HG03571 (cell line): ENCODE data around the gene MXD1.
"Not testable (repeated sequence)": the region's sequence is repeated elsewhere in the genome, so short reads cannot be mapped to it uniquely, and the experiment has no call there.

Source experiments
- ATAC-seq: cut with Tn5 transposase; IDR thresholded peaks from one replicate; pipeline ENCODE4 v1.9.1; 2021; ENCODE audit not compliant: unreplicated experiment

The MXD1 gene

GRCh38 chr2:69914950-69915945, at the start of gene MXD1:
MXD1 (plus strand) TSS chr2:69915109; CDS start chr2:69915331, 222 bp downstream.
- no peak for ATAC-seq

GRCh38 chr2:69888451-69888850, 26.5 kb upstream of the MXD1 start:
- no peak for ATAC-seq

GRCh38 chr2:69889302-69889701, 25.6 kb upstream of the MXD1 start:
- ATAC-seq: no peak

- no peak for ATAC-seq
Measured at GRCh38 chr2:69890881-69891280, 24.0 kb upstream of the MXD1 start.

GRCh38 chr2:69892838-69893424, 22.0 kb upstream of the MXD1 start:
- not testable (repeated sequence) for ATAC-seq

- ATAC-seq: no peak
Measured at GRCh38 chr2:69893684-69894551, 21.0 kb upstream of the MXD1 start, which contains the start of gene SNRNP27. SNRNP27 (plus strand) TSS chr2:69893956; CDS start chr2:69893985, 29 bp downstream.

GRCh38 chr2:69894737-69895136, 20.2 kb upstream of the MXD1 start:
- ATAC-seq: not testable (repeated sequence)

- ATAC-seq: no peak
Measured at GRCh38 chr2:69902213-69902922, 12.5 kb upstream of the MXD1 start.

- ATAC-seq: no peak
Measured at GRCh38 chr2:69907216-69907615, 7.7 kb upstream of the MXD1 start.

GRCh38 chr2:69911985-69912563, 2.8 kb upstream of the MXD1 start:
- no peak for ATAC-seq

- ATAC-seq: peak; percentile 84
Measured at GRCh38 chr2:69914164-69914949, 552 bp upstream of the MXD1 start.

GRCh38 chr2:69916106-69916505, 1.2 kb downstream of the MXD1 start:
- ATAC-seq: no peak

- ATAC-seq: no peak
Measured at GRCh38 chr2:69917852-69918251, 2.9 kb downstream of the MXD1 start.

- no peak for ATAC-seq
Measured at GRCh38 chr2:69918401-69918800, 3.5 kb downstream of the MXD1 start.

GRCh38 chr2:69923116-69923515, 8.2 kb downstream of the MXD1 start:
- no peak for ATAC-seq

GRCh38 chr2:69926849-69927515, 12.1 kb downstream of the MXD1 start:
- no peak for ATAC-seq

- no peak for ATAC-seq
Measured at GRCh38 chr2:69931832-69932595, 17.1 kb downstream of the MXD1 start.

- ATAC-seq: no peak
Measured at GRCh38 chr2:69932596-69932922, 17.6 kb downstream of the MXD1 start.
